NCI-H460 (cell line): Measurements from ENCODE around the gene SCUBE3. TPM values are rescaled to one million over a fixed set of nuclear protein-coding genes. Genes with fewer than 3 reads are reported as not detected.

Experiments
- DNase-seq: peaks from one replicate; pipeline ENCODE4 v3.0.0-alpha.2; 2016; ENCODE audit warnings: low read depth; ENCODE audit errors: extremely low read depth
- total RNA-seq: library from RNA; depleted of rRNA; stranded (reverse); fragments of >200 nt; shearing (Covaris generic); gene quantifications from 2 replicates; pipeline ENCODE4 v1.2.3, GENCODE V29; 2014

SCUBE3 gene
- total RNA-seq, 1 experiment from 2014 or later, result 0.02 TPM

DNA sequence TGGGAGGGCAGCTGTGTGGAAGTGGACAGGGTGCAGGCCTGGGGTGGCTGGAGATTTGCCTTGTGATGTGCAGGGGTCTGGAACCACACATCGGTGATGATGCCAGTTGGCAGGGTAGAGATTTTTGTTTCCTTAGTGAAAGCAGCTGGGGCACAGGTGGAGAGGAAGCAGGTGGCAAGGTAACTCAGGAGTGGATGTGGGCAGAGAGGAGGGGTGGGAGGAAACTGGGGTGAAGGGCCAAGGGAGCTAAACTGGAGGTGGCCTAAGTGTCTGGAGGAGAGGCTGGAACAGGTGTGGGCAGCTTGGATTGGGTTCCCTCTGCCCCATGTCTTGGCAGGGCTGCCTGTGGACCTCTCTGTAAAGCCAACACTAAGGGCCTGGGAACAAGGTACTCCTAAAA is 4.7 kb upstream of the SCUBE3 start:
- no peak for DNase-seq

GRCh38 chr6:35209622-35210247 is 4.0 kb upstream of the SCUBE3 start:
- no peak for DNase-seq

- DNase-seq, result no peak
Measured at GRCh38 chr6:35213298-35213791, 411 bp upstream of the SCUBE3 start.

DNA sequence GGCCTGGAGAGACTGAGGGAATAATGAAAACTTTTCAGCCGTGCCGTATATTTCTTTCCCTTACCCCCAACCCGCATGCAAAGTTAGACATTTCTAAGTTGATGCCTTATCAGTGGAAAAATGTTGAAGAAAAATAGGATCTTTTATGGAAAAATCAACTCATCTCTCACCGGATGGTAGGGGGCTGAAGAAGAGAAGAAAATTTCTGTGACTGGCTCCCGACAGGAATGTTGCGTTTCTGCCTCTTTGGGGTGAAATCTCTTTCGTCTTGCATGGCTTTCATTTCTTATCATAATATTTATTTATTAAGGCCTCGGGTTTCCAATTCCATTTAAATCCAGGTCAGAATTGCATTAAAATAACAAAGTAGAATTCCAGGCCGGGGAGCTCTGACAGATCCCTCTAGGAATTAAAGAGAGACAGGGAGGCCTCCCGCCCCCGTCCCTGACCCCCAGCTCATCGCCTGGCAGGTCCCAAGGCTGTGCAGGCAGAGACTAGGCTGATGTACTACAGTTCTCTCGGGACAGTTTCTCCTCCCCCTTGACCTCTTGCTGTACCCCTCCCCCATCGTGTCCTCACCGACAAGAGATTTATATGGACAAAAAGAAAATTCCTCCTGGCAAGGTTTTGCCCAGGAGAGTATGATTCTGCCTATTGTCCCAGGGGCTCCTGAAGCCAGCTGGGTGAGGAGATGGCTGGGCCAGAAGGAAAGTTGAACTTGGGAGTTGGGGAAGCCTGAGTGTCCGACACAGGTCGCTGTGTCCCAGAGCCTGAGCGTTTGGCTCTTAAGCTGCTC is 1.3 kb downstream of the SCUBE3 start:
- DNase-seq, result no peak

DNA sequence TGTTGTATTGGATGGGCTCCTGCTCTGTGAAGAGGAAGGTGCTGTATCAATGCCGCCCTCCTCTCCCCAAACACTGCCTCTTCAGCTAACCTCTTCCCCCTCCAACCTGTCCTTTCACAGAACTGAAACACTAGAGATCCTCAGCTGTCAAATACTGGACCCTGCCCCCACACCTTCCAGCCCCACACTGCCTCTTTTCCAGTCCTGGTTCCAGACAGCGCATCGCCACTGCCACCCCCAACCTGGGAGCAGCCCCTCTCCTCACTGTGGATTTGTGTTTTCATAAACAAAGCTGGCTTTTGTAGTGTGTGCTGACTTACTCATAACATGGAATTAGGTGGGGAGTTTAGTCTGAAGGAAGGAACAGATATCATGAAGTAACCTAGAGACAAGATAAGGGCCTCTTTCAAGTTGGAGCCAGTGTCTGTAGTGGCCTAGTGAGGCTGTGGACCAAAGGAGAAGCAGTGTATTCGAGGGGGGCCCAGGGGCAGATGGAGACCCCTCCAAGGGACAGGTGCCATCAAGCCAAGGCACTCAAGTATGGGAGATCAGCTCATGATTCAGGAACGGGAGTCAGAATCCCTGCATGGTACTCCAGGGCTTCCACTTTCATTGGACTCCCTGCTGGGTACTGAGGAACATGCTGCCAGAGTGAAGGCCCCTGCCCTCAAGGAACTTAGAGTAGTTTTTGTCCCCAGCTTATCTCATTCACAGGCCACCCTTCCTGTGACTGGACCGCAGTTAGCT is 2.1 kb downstream of the SCUBE3 start:
- DNase-seq, result no peak

- no peak for DNase-seq
Measured at GRCh38 chr6:35216412-35216732, 2.6 kb downstream of the SCUBE3 start.

GRCh38 chr6:35216851-35217811 is 3.4 kb downstream of the SCUBE3 start:
- DNase-seq, result no peak

DNA sequence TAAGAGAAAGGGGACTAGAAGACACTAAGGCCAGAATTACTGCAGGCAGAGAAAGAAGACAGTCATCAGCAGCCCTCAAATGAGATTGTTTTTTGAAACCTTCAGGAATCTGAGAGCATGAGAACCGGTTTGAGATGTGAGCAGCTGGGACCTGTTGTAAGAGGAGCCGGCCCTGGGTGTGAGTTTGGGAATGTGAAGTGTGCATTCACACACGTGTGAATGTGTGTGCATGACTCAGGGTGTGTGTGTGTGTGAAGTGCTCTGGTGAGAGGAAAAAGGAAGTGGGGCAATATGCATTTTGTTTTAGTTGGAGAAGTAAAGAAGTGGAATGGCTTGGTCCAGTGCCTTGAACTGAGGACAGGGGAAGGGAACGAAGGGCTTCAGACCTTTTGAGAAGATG is 4.3 kb downstream of the SCUBE3 start:
- no peak for DNase-seq

- no peak for DNase-seq
Measured at GRCh38 chr6:35218456-35218855, 4.7 kb downstream of the SCUBE3 start.

DNA sequence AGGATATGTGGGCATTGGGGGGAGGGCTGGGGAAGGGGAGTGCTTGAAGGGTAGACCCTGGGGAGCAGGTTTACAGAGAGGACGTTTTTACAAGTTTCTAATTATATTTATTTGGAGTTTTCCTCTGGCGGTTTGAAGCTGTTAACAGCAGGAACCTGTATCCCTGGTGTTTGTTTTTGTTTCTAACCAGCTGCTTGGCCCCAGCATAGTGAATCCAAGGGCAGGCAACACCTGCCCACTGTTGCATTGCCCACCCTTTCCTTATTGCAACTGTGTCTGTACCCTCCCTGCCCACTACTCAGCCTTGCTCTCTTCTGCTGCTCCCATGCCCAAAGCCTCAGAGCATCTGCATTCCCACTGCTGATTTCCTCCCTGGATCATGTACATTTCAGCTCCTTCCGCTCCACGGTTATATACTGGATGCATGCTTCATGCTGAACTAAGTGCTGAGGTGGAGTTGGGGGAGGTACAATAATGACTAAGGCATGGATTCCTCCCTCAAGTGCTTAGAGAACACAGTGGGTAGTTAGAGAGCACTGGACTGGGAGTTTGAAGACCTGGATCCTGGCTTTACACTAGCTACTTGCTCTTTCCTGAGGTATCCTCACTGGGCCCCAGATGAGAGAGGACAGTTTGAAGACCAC is 6.0 kb downstream of the SCUBE3 start:
- DNase-seq, result no peak

- no peak for DNase-seq
Measured at GRCh38 chr6:35220711-35221110, 7.0 kb downstream of the SCUBE3 start.

- DNase-seq, result no peak
Measured at GRCh38 chr6:35223396-35223795, 9.6 kb downstream of the SCUBE3 start.

DNA sequence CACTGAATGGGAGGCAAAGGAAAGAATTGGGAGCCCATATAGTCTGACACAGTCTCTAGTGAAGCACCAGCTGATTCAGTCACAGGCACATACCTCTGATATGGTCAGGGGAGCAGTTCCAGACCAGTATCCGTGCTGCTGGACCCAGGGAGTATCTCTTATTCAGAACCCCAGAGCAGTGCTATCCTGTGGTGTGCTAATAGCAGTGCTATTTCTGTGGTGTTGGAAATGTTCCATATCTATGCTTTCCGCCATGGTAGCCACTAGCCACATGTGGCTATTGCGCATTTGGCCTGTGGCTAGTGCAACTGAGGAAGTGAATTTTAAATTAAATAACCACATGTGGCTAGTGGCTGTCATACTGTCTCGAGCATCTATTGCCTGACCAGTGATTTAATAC is 11.0 kb downstream of the SCUBE3 start:
- no peak for DNase-seq

DNA sequence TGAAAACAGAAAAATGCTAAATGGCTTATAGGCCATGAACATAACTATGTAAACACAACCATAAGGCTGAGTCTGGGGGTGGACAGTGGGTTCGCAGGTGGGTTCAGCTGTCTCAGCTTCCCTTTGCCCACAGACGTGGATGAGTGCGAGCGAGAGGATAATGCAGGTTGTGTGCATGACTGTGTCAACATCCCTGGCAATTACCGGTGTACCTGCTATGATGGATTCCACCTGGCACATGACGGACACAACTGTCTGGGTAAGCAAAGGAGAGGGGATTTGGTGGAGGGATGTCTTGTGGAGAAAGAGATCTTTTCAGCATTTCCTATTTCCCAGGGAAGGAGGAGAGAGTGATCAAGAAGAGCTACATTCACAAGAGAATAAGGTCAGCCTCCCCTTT is 14.7 kb downstream of the SCUBE3 start:
- DNase-seq, result no peak

DNA sequence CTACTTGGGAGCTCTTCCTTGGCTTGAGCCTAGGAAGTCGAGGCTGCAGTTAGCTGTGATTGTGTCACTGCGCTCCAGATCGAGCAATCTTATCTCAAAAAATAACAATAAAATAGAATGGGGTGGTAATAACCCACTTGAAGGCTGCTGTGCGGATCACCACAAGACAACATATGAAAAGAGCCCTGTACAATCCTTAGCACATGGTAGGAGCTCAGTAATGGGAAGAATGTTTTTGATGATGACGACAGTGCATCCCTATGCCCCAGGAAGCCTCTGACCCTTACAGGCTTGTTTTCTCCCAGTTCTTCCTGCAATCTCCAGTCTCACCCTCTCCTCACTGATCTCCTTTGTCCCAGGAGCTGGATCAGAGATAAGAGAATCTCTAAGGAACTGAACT is 15.5 kb downstream of the SCUBE3 start:
- DNase-seq, result no peak

DNA sequence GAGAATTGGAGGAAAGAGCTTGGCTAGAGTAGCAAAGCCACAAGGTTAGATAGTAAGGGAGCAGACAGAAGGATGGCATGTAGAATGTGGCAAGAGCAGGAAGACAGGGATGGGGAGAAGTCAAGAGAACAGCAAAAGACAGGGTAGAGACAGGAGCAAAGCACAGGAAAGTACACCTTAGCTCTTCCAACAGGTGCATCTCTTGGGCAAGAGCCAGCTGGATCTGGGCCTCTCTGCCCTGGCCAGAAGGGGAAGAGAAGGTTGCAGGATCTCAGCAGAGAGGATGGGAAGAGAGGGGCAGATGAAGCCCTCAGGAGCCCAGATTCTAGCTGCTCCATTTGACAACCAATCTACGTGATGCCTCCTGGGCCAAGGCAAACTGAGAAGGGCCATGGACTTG is 16.7 kb downstream of the SCUBE3 start:
- DNase-seq, result no peak

GRCh38 chr6:35230950-35231349 is 17.2 kb downstream of the SCUBE3 start:
- DNase-seq, result no peak

DNA sequence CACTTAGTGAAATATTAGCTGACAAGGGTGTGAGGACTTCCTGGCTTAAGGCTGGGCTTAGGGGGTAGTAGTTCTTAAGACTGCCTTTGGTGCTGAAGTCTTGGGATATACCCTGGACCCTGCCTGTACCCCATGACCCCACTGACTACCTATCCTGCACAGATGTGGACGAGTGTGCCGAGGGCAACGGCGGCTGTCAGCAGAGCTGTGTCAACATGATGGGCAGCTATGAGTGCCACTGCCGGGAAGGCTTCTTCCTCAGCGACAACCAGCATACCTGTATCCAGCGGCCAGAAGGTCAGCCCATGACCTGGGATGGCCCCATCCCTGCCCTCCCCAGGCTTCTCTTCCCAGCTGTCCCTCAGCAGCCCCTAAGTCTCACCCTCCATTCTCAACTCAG is 17.8 kb downstream of the SCUBE3 start:
- no peak for DNase-seq

GRCh38 chr6:35234901-35235300 is 21.1 kb downstream of the SCUBE3 start:
- DNase-seq, result no peak

GRCh38 chr6:35236223-35236622 is 22.5 kb downstream of the SCUBE3 start:
- DNase-seq, result no peak
